Panc1 (cell line): ENCODE data around the gene NOL4L. TPM values are rescaled to one million over a fixed set of nuclear protein-coding genes. Genes with fewer than 3 reads are reported as not detected.

Experiments used
- ATAC-seq: fragments of 200-7000 bp; cut with Tn5 transposase; 2 replicates; pipeline ENCODE4 v1.9.1; 2020; ENCODE audit warnings: mild to moderate bottlenecking, moderate library complexity
- BruUV-seq: library from RNA; stranded (reverse); fragments of 400-500 nt; replicated peaks from 2 replicates; lab custom pipeline; 2021; lab: Mats Ljungman, UMichigan
- CTCF ChIA-PET: fragments of 300-600 bp; sonication (Branson Sonifier 250); formaldehyde crosslinking; loops from one replicate; lab custom pipeline; 2022; ENCODE audit warnings: antibody characterized with exemption; lab: Charles Lee
- POLR2A ChIA-PET: fragments of 300-600 bp; sonication (Branson Sonifier 250); formaldehyde crosslinking; loops from one replicate; lab custom pipeline; 2022; ENCODE audit warnings: antibody characterized with exemption; lab: Charles Lee
- DNase-seq: peaks from one replicate; pipeline ENCODE4 v3.0.0-alpha.2; 2010; ENCODE audit warnings: low read depth, low spot score
- H3K27ac ChIP-seq: 2 replicates; pipeline ENCODE4 v1.5.1; 2011; ENCODE audit warnings: mild to moderate bottlenecking, low read length, inconsistent platforms
- H3K27me3 ChIP-seq: fragments of 200-500 bp; sonication (Bioruptor generic); 2 replicates; pipeline ENCODE4 v1.6.0; 2014; ENCODE audit warnings: low read length, inconsistent platforms; ENCODE audit not compliant: control insufficient read depth, insufficient read depth
- H3K36me3 ChIP-seq: fragments of 200-500 bp; sonication (Bioruptor generic); 2 replicates; pipeline ENCODE4 v1.5.1; 2014; ENCODE audit warnings: inconsistent platforms, mild to moderate bottlenecking, low read length, moderate library complexity; ENCODE audit not compliant: control insufficient read depth, insufficient read depth
- H3K4me1 ChIP-seq: 2 replicates; pipeline ENCODE4 v1.5.1; 2011; ENCODE audit warnings: inconsistent platforms, mild to moderate bottlenecking, low read length, moderate library complexity; ENCODE audit not compliant: control insufficient read depth, insufficient read depth
- H3K4me3 ChIP-seq, 2 experiments: 2 replicates each; pipeline ENCODE4 v1.5.1; 2011 to 2012; ENCODE audit warnings: low read depth in 2 of 2, low read length in 2 of 2, mild to moderate bottlenecking in 2 of 2, inconsistent platforms in 1 of 2, moderate library complexity in 1 of 2
- H3K9me3 ChIP-seq: fragments of 200-500 bp; sonication (Bioruptor generic); 2 replicates; pipeline ENCODE4 v1.5.1; 2014; ENCODE audit warnings: low read depth, mild to moderate bottlenecking, inconsistent platforms, low read length, moderate library complexity; ENCODE audit not compliant: control insufficient read depth, insufficient read depth
- CTCF ChIP-seq: fragments of 450-650 bp; IDR thresholded peaks from 2 replicates; pipeline ENCODE4 v1.5.1; 2017; ENCODE audit warnings: mild to moderate bottlenecking
- POLR2AphosphoS5 ChIP-seq: IDR thresholded peaks from 2 replicates; pipeline ENCODE4 v1.6.1; 2012; ENCODE audit warnings: mild to moderate bottlenecking, low read depth, low read length, moderate library complexity
- REST ChIP-seq, 2 experiments: IDR thresholded peaks; 2 replicates each; pipeline ENCODE4 v1.6.1; 2011 to 2012; ENCODE audit warnings: low read depth in 2 of 2, control low read depth in 1 of 2, low read length in 1 of 2, mild to moderate bottlenecking in 1 of 2, moderate library complexity in 1 of 2; ENCODE audit not compliant: insufficient read depth in 1 of 2
- SIN3A ChIP-seq: IDR thresholded peaks from 2 replicates; pipeline ENCODE4 v1.6.1; 2012; ENCODE audit warnings: low read depth, mild to moderate bottlenecking, low read length, moderate library complexity, borderline replicate concordance; ENCODE audit not compliant: insufficient read depth
- TCF7L2 ChIP-seq: IDR thresholded peaks from 2 replicates; pipeline ENCODE4 v1.6.1; 2011; ENCODE audit warnings: mild to moderate bottlenecking, low read depth, low read length, inconsistent platforms
- in situ Hi-C: cut with HindIII; loops from 2 replicates; pipeline ENCODE4 v1.10.0; 2016; ENCODE audit warnings: low sequenced_read_pairs, low pct_unique_long_range_greater_than_20kb
- intact Hi-C: fragments of 100-400 bp; cut with micrococcal nuclease; formaldehyde crosslinking; loops from one replicate; pipeline ENCODE4 v1.10.0; 2022; ENCODE audit not compliant: unreplicated experiment
- total RNA-seq: library from RNA; stranded (reverse); gene quantifications from one replicate; pipeline ENCODE4 v1.2.1, GENCODE V29; 2021; ENCODE audit not compliant: unreplicated experiment

Gene NOL4L
- total RNA-seq, 1 experiment from 2014 or later = 21.6 TPM

- no peaks in the 10 kb centered on the region for H3K36me3 ChIP-seq
- H3K27me3 ChIP-seq = no peaks in the 10 kb centered on the region
- intact Hi-C loops = no loop called here
- ChIA-PET POLR2A (no interaction called here), CTCF (no interaction called here)
- DNase-seq (no peak), ATAC-seq (no peak)
- no peak for TF ChIP-seq SIN3A
- no peak for TF ChIP-seq CTCF
- BruUV-seq = no TSS peak
- H3K4me3 ChIP-seq = no peak overlapping the region
- no peaks in the 10 kb centered on the region for H3K9me3 ChIP-seq
- H3K27ac ChIP-seq = no peak overlapping the region
- in situ Hi-C loops = no loop called here
- peaks cover 7% of the 10 kb centered on the region; the same call in 1 of the 2 replicates for H3K4me1 ChIP-seq
These were observed 121.3 kb downstream of the NOL4L start for GRCh38 chr20:32463642-32464400.

- Histone ChIP-seq H3K9me3 (no peaks in the 10 kb centered on the region), H3K4me3 (no peak overlapping the region), H3K27me3 (no peaks in the 10 kb centered on the region), H3K36me3 (no peaks in the 10 kb centered on the region), H3K4me1 (peaks cover 11% of the 10 kb centered on the region), H3K27ac (no peak overlapping the region)
- no peak for ATAC-seq
- in situ Hi-C loops = no loop called here
- CTCF ChIA-PET = no interaction called here
- DNase-seq = no peak
- intact Hi-C loops = no loop called here
- POLR2A ChIA-PET = no interaction called here
- no TSS peak for BruUV-seq
- TF ChIP-seq SIN3A = no peak
- no peak for TF ChIP-seq POLR2AphosphoS5
- TF ChIP-seq REST (IDR thresholded peaks at IDR 0.05; ENCODE audit: insufficient read depth in 1 of 2, low read depth in 2 of 2, low read length in 1 of 2) = no peak
- TF ChIP-seq TCF7L2 = no peak
These were observed 122.1 kb downstream of the NOL4L start for GRCh38 chr20:32462900-32463641.
